Neural cell (in vitro differentiated cells): Measurements from ENCODE around the gene MTRF1.

Experiments
- EP300 ChIP-seq: fragments of 450-650 bp; conservative IDR thresholded peaks from 2 replicates; pipeline ENCODE4 v1.6.1; 2014; ENCODE audit warnings: antibody characterized with exemption, mild to moderate bottlenecking, moderate library complexity; ENCODE audit not compliant: poor library complexity, severe bottlenecking
- EZH2 ChIP-seq: fragments of 200-600, 300-800 bp; shearing (Covaris generic), sonication (generic); IDR thresholded peaks from 2 replicates; pipeline ENCODE4 v1.6.1; 2014; ENCODE audit warnings: antibody characterized with exemption, low read length, borderline replicate concordance, mild to moderate bottlenecking; ENCODE audit not compliant: insufficient read depth, poor library complexity, severe bottlenecking
- POLR2AphosphoS5 ChIP-seq: IDR thresholded peaks from 2 replicates; pipeline ENCODE4 v1.6.1; 2012
- RAD21 ChIP-seq: fragments of 450-650 bp; conservative IDR thresholded peaks from 2 replicates; pipeline ENCODE4 v1.6.1; 2014; ENCODE audit warnings: antibody characterized with exemption, mild to moderate bottlenecking, moderate library complexity
- REST ChIP-seq: IDR thresholded peaks from 2 replicates; pipeline ENCODE4 v1.6.1; 2012; ENCODE audit warnings: borderline replicate concordance
- SMC3 ChIP-seq: fragments of 450-650 bp; conservative IDR thresholded peaks from 2 replicates; pipeline ENCODE4 v1.6.1; 2014; ENCODE audit warnings: antibody characterized with exemption, mild to moderate bottlenecking, moderate library complexity; ENCODE audit not compliant: poor library complexity
- TAF1 ChIP-seq: IDR thresholded peaks from 2 replicates; pipeline ENCODE4 v1.6.1; 2012; ENCODE audit warnings: low read depth
- TF ChIP-seq, protein P1 (sequence below): fragments of 450-650 bp; IDR thresholded peaks from 2 replicates; pipeline ENCODE4 v1.5.1; 2014; ENCODE audit warnings: antibody characterized with exemption, mild to moderate bottlenecking, moderate library complexity; ENCODE audit not compliant: poor library complexity, severe bottlenecking

- TF ChIP-seq EZH2 (no peak), SMC3 (no peak), TAF1 (no peak), POLR2AphosphoS5 (no peak), EP300 (no peak), RAD21 (no peak), REST (no peak)
- TF ChIP-seq, protein P1, sequence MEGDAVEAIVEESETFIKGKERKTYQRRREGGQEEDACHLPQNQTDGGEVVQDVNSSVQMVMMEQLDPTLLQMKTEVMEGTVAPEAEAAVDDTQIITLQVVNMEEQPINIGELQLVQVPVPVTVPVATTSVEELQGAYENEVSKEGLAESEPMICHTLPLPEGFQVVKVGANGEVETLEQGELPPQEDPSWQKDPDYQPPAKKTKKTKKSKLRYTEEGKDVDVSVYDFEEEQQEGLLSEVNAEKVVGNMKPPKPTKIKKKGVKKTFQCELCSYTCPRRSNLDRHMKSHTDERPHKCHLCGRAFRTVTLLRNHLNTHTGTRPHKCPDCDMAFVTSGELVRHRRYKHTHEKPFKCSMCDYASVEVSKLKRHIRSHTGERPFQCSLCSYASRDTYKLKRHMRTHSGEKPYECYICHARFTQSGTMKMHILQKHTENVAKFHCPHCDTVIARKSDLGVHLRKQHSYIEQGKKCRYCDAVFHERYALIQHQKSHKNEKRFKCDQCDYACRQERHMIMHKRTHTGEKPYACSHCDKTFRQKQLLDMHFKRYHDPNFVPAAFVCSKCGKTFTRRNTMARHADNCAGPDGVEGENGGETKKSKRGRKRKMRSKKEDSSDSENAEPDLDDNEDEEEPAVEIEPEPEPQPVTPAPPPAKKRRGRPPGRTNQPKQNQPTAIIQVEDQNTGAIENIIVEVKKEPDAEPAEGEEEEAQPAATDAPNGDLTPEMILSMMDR, result no peak
Measured at GRCh38 chr13:41295973-41296372, 32.6 kb upstream of the MTRF1 start.
